HG03097 (cell line): ENCODE data around the gene TRPC3.
A peak's percentile ranks its signal among the peaks of the same experiment; 100 is the strongest.
"Not testable (repeated sequence)": the region's sequence is repeated elsewhere in the genome, so short reads cannot be mapped to it uniquely, and the experiment has no call there.

Experiments used
- ATAC-seq: cut with Tn5 transposase; IDR thresholded peaks from one replicate; pipeline ENCODE4 v1.9.1; 2021; ENCODE audit not compliant: unreplicated experiment, low FRiP score

Gene TRPC3

DNA sequence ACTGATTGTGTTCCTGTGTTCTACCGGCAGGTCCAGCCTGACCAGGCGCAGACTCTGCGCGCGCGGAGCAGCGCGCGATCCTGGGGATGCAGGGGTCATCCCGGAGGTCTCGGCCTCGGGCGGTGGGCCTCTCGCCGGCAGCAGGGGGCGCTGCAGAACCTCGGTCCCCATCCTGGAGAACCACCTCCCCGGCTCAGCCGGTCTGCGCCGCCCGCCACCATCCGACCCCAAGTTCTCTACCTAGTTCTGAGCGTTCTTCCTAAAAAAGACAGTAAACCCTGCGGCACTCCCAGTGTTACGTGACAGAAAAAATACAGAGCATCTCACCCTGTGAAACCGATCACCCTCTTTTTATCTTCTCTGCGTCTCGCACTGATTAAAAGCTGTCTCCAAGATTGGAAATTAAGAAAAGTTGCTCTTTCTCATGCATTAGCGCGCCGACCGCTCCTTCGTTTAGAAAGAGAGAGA is 1.6 kb downstream of the TRPC3 start:
- peak; percentile 84 for ATAC-seq

DNA sequence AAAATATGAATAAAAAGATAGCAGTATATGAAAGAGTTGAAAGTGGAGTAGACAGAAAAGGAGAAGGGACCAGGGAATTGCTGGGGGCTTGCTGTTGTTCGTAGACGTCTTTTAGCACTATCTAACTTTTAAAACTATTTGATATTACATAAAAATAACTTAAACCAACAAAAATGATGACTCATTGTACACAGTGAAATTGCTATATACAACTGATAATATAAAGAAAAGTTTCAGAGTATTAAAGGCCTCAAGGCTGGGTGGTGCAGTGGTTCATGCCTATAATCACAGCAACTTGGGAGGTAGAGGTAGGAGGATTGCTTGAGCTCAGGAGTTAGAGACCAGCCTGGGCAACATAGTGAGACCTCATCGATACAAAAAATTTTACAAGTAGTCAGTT is 5.2 kb downstream of the TRPC3 start:
- ATAC-seq, result no peak

GRCh38 chr4:121943941-121944340 is 7.9 kb downstream of the TRPC3 start:
- ATAC-seq, result no peak

DNA sequence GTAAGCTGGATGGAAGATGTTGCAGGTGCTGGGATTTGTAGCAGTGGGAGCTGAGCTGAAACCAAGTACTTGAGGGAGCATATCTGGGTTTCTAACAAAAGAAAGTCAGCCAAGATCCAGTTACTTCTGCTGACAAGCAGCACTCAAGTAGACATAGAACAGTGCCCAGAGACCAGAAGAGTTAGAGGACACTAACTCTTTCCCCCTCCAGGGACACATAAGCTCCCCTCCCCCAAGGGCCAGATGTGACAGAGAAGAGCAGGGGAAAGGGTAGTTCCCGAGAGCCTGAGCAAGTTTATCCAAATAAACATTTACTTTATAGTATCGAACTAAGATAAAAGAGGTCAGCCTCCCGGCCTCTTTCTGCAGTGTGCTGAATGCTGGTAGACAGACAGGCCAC is 12.2 kb downstream of the TRPC3 start:
- ATAC-seq, result no peak

DNA sequence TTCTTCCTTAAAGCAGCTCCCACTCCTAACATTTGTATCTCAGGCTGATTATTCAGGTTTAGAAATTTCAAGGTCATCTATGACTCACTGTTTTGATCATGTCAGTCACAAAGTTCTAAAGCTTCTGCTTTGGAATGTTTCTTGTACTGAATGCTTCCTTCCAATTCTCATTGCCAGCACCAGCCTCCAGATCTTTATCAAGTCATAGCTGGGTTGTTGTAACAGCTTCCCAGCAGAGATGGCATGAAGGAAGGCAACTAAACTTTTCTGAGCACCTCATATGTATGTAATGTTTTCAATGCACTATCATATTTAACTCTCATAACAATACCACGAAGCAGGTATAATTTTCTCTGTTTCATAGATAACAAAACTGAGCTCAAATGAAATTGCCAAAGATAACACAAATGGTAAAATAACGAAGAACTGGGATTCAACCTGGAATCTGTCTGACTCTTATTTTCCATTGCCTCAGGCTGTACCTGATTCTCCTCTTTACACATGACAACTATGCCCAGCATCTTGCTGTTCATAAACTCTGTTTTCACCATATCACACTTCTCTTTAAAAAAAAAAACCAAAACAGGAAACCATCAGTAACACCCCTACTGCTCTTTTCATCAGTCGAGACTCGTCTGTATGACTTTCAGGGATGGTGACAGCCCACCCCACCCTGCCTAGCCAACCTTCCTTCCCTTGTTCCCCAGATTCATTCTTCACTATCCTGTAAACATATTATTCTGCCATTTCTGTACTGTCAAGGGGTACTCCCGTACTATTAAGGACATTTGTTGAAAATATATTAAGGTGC is 13.4 kb downstream of the TRPC3 start:
- no peak for ATAC-seq

- no peak for ATAC-seq
Measured at GRCh38 chr4:121936101-121936500, 15.8 kb downstream of the TRPC3 start.

DNA sequence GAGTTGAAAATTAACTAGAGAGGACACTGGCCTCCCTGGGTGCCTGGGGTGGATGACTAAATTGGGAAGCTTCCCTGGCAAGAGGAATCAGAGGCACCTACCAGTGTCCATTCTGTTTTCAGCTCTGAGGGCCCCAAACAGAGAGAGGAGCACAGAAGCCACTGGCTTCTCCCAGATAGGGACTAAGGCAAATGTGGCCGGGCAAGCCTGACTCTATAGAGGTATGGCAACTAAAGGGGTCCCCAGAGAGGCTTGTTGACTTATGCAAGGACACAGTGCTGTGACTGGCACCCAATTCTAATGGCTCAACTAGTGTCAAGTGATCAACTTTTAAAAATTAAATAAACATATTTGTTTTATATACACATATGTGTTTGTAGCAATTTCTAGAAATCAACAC is 17.2 kb downstream of the TRPC3 start:
- ATAC-seq, result no peak

GRCh38 chr4:121932212-121932974 is 19.5 kb downstream of the TRPC3 start:
- no peak for ATAC-seq

GRCh38 chr4:121930304-121930703 is 21.6 kb downstream of the TRPC3 start:
- ATAC-seq, result no peak

- ATAC-seq, result no peak
Measured at GRCh38 chr4:121927948-121928347, 23.9 kb downstream of the TRPC3 start.

DNA sequence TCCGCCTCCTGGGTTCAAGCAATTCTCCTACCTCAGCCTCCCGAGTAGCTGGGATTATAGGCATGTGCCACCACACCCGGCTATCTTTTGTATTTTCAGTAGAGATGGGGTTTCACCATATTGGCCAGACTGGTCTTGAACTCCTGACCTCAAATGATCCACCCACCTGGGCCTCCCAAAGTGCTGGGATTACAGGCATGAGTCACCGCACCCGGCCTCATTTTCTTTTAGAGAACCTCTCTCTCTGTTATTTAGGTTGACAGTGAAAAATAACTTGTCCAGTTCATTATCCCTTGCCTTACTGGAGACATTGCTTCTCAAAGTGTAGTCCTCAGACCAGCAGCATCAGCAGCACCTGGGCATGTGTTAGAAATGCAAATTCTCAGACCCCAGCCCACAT is 25.4 kb downstream of the TRPC3 start:
- ATAC-seq, result not testable (repeated sequence)

DNA sequence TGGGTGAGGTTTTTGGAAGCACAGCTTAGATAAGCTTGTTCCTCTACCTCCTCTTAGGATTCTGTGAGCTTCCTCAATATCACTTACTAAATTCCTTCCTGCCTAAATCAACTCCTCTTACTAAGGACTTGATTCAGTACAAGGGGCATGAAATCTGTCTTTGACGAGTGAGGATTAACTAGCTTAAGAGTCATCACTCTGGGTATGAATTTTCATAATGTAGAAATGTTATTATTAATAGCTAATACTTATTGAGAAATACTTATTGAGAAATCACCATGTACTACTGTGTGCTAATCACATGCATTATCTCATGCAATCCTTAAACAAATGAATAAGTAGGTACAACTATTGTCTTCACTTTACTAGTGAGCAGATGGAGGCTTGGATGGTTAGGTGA is 28.6 kb downstream of the TRPC3 start:
- ATAC-seq, result no peak

DNA sequence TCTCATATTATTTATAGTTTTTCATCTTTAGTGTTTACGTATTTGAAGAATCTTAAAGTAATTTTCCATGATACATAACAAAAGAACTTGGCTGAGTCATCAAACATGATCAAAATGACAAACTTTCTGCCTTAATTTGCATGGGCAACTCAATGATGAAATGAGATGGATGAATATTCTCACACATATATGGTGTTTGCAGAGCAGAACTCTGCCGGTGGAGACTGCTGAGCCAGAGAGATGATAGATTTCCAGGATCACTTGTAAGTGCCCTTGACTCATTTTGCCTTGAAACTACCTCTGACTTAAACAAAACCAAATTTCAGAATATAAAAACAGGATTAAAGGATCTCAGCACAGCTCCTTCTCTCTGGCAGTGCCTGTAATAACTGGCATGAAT is 38.2 kb downstream of the TRPC3 start:
- no peak for ATAC-seq

GRCh38 chr4:121908346-121908745 is 43.5 kb downstream of the TRPC3 start:
- no peak for ATAC-seq

DNA sequence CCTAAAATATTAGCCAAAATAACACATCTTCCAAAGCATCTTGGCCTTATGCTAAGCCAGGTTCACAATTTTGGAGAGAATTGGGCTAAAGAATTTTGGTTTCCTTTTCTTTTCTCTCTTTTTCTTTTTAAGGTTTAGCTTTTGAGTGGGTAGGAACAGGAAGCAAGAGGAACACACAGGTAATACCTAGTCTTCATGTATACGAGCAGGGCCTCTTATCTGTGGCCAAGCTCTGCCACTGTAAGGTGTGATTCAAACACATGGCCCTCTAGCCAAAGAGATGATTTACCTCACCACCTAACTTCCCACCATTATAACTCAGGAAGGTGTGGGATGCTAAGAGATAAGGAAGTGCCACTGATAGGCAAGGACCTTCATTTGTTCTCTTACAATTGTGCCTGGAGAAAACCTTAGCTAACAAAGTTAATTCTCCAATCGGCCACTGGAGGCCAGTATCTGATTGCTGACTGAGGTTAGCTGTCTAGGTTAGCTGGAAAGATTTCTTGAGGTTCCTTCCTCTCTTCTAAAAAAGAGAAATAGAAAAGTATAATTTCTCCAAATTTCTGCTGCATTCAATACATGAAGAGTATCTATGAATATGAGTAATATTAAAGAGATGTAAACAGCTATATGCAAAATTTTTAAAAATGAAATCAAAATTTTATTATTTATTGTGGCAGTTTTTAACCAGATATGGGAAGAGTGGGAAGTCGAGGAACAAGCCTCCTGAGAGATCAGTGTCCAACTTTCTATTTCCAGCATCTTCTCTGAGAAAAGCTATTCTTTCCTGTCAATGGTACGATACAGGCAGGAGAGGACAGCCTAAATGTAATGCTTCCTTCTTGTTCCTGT is 51.5 kb downstream of the TRPC3 start:
- ATAC-seq, result peak; percentile 89

DNA sequence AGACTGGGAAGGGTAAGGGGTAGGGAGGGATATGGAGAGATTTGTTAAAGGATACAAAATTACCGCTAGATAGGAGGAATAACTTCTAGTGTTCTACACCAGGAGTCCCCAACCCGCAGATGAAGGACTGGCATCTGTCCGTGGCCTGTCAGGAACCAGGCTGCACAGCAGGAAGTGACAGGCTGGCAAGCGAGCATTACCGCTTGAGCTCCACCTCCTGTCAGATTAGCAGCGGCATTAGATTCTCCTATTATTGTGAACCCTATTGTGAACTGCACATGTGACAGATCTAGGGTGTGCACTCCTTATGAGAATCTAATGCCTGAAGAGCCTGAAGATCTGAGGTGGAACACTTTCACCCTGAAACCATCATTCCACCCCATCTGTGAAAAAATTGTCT is 53.7 kb downstream of the TRPC3 start:
- no peak for ATAC-seq

DNA sequence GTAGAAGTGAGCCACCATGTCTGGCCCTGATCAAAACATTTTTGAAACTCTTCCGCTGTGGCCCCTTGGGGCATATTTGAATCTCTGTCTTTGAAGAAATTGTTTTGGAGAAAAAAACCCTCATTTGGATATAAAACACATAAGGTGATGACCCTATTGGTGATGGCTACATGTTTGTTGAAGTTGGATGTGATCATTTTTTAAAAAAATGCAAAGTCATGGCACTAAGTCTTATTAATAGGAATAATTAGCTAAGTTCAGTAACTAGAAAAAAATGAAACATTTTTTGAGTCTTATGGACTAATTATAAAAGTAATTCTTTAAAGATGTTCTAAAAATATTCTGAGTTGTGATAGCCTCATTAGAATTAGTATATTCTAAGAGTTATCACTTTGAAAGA is 63.7 kb downstream of the TRPC3 start:
- ATAC-seq, result no peak

DNA sequence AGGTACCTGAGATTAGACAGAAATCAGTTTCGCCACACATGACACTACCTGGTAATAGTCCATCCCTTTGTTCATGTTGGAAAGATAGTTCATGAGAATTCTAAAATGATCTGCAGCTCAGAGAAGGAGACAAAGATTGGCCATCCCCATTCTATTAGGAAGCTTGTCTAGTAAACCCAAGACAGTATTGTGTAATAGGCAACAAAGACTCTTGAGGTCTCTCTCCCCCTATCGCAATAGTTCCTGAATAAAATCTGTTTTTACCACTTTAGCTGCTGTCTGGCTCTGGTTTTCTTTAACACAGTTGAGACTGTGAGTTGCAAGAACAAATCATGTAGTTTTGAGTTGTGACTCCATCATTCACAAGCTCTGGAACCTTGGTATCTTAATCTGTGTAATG is 66.7 kb downstream of the TRPC3 start:
- no peak for ATAC-seq

DNA sequence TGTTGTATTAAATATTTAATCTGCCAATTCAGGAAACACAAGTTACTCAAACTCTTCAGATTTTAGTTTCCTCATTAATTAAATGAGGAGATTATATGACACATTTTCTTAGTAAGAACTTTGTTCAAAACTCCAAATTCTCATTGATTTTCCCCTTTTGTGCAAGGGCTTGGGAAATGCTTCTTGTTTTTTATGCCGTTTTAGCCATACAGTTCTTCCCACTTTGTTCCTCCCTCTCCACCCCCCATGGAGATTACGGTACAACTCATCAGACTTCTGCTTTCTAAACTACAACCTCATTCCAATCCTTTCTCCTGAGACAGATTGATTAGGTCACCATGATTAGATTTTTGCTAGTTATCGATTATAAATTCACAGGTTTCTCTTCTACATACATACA is 70.7 kb downstream of the TRPC3 start:
- ATAC-seq, result no peak

DNA sequence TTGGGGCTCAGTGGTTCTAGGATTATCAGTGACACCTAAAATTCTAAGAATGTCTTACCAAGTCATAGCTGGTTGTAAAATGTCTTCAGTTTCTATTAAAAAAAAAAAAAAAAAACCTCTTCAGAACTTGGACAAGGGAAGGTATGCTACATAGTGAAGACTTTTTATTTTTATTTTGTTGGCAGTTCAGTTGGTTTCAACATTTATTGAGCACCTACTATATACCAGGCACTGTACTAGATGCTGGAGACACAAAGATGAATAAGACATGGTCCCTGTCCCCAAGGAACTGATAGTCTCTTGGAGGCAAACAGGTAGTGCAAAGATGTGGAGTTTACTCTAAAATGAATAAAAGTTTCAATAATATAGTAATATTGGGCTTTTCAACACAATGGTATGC is 72.7 kb downstream of the TRPC3 start:
- ATAC-seq, result no peak
